LNCAP (cell line): ENCODE data around the gene ARHGEF28.

Source experiments
- TF ChIP-seq, protein P1 (sequence below): fragments of 450-650 bp; IDR thresholded peaks from 2 replicates; pipeline ENCODE4 v1.5.1; 2017; ENCODE audit warnings: mild to moderate bottlenecking

ARHGEF28 gene

DNA sequence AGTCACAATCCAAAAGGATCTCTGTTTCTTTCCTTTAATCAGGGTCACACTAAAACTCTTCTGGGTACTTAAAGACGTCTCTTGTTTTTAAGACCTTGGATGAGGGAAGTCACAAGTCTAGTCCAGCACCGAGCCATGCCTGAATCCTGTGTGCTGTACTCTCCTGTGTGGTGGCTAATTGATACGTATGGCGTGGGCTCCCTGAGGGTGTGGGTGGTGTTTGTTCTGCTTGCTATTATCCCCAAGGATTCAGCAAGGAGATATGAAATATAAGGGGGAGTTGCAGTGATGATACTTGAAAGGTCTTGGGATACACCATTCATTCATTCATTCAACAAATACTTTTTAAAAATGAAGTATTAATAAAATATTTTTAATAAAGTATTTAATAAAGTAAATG, 128.3 kb downstream of the ARHGEF28 start:
- TF ChIP-seq, protein P1, sequence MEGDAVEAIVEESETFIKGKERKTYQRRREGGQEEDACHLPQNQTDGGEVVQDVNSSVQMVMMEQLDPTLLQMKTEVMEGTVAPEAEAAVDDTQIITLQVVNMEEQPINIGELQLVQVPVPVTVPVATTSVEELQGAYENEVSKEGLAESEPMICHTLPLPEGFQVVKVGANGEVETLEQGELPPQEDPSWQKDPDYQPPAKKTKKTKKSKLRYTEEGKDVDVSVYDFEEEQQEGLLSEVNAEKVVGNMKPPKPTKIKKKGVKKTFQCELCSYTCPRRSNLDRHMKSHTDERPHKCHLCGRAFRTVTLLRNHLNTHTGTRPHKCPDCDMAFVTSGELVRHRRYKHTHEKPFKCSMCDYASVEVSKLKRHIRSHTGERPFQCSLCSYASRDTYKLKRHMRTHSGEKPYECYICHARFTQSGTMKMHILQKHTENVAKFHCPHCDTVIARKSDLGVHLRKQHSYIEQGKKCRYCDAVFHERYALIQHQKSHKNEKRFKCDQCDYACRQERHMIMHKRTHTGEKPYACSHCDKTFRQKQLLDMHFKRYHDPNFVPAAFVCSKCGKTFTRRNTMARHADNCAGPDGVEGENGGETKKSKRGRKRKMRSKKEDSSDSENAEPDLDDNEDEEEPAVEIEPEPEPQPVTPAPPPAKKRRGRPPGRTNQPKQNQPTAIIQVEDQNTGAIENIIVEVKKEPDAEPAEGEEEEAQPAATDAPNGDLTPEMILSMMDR = no peak

- TF ChIP-seq, protein P1 = no peak
These were observed 131.4 kb downstream of the ARHGEF28 start for GRCh38 chr5:73757416-73757815.

DNA sequence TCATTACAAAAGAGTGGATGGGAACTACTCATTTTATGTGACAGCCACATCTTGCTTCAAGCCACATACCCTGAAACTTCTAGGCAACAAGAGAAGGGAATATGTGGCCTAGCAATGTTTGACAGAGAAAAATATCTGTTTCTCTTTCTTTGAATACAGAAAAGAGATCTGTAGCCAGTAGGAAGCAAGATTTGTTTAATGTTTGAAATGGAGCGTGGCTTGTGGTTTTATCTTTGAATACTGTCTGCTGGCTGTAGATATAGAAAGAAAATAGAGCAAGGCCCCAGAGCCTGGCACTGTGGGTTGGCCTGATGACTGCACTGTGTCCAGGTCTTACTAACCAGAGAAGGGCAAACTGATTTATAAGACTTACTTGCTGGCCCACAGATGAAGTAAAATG, 133.8 kb downstream of the ARHGEF28 start:
- TF ChIP-seq, protein P1 = no peak

- TF ChIP-seq, protein P1 = no peak
These were observed 137.5 kb downstream of the ARHGEF28 start for GRCh38 chr5:73763300-73764032.

GRCh38 chr5:73764586-73764985, 138.6 kb downstream of the ARHGEF28 start:
- TF ChIP-seq, protein P1 = no peak

- TF ChIP-seq, protein P1 = no peak
These were observed 139.0 kb downstream of the ARHGEF28 start for GRCh38 chr5:73764996-73765395.

DNA sequence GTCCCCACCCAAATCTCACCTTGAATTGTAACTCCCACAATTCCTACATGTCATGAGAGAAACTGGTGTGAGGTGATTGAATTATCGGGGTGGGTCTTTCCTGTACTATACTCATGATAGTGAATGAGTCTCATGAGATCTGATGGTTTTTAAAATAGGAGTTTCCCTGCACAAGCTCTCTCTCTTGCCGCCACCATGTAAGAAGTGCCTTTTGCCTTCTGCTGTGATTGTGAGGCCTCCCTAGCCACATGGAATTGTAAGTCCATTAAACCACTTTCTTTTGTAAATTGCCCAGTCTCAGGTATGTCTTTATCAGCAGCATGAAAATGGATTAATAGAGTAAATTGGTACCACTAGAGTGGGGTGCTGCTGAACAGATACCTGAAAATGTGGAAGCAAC, 140.9 kb downstream of the ARHGEF28 start:
- TF ChIP-seq, protein P1 = no peak
